ENCODE measurements around the gene ZC3H4. TPM values are rescaled to one million over a fixed set of nuclear protein-coding genes. Genes with fewer than 3 reads are reported as not detected.

The ZC3H4 gene
- total and polyA plus RNA-seq, 9 of the 15 experiments (the other 6 are each of a cell fraction or from before 2014, with no cell fraction given), result 2.2 to 75.6 (median 18.3) TPM

GRCh38 chr19:47130589-47131227 lies 17.1 kb upstream of the ZC3H4 start, which contains the start of gene SAE1 (continued):
- TF ChIP-seq RREB1 (CRISPR knock-in tag; IDR thresholded peaks at IDR 0.05), result 0 out of 2 replicates have a peak, but pooled peaks have one; percentile 36
- TF ChIP-seq TAF1 (IDR thresholded peaks at IDR 0.05; ENCODE audit: control insufficient read depth, extremely low read depth, insufficient read depth, low read length, severe bottlenecking), result peak; percentile 94
- no peak for TF ChIP-seq ZNF408 (CRISPR knock-in tag; IDR thresholded peaks at IDR 0.05; ENCODE audit: low read depth)
- TF ChIP-seq ZNF592 (IDR thresholded peaks at IDR 0.05), result peak; percentile 92
- no peak for TF ChIP-seq ZNF354B (CRISPR knock-in tag; IDR thresholded peaks at IDR 0.05)
- no peak for TF ChIP-seq MAFF (IDR thresholded peaks at IDR 0.05; ENCODE audit: low read length)
- peak; percentile 77 for TF ChIP-seq EGR1 (conservative IDR thresholded peaks at IDR 0.05)
- TF ChIP-seq SFPQ (IDR thresholded peaks at IDR 0.05; ENCODE audit: low read depth, low read length), result no peak
- no peak for TF ChIP-seq CHD4 (IDR thresholded peaks at IDR 0.05; ENCODE audit: insufficient read depth, insufficient replicate concordance, low read depth, low read length, poor library complexity, severe bottlenecking)
- no peak for TF ChIP-seq ZNF174 (CRISPR knock-in tag; IDR thresholded peaks at IDR 0.05)
- TF ChIP-seq WHSC1 (IDR thresholded peaks at IDR 0.05; ENCODE audit: low read length), result no peak
- no peak for TF ChIP-seq MCM5 (IDR thresholded peaks at IDR 0.05; ENCODE audit: low read depth)
- TF ChIP-seq RHOXF2B (CRISPR knock-in tag; conservative IDR thresholded peaks at IDR 0.05), result 0 out of 2 replicates have a peak, but pooled peaks have one; percentile 51
